ENCODE measurements around the gene EME2.

DNA sequence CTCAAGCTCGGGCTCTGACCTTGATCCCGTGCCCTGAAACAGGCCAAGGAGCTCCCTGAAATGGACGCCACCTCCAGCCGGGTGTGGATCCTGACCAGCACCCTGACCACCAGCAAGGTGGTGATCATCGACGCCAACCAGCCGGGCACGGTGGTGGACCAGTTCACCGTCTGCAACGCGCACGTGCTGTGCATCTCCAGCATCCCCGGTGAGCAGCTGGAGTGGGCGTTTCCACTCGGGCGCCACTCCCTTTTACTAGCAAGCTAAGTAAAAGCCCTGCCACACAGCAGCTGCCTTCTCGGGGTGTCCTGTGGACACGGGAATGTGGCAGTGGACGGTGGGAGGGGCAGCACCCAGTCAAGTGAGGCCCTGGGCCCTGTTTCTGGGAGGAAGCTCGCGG, 7.6 kb upstream of the EME2 start:
- TF ChIP-seq, protein P1, sequence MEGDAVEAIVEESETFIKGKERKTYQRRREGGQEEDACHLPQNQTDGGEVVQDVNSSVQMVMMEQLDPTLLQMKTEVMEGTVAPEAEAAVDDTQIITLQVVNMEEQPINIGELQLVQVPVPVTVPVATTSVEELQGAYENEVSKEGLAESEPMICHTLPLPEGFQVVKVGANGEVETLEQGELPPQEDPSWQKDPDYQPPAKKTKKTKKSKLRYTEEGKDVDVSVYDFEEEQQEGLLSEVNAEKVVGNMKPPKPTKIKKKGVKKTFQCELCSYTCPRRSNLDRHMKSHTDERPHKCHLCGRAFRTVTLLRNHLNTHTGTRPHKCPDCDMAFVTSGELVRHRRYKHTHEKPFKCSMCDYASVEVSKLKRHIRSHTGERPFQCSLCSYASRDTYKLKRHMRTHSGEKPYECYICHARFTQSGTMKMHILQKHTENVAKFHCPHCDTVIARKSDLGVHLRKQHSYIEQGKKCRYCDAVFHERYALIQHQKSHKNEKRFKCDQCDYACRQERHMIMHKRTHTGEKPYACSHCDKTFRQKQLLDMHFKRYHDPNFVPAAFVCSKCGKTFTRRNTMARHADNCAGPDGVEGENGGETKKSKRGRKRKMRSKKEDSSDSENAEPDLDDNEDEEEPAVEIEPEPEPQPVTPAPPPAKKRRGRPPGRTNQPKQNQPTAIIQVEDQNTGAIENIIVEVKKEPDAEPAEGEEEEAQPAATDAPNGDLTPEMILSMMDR (IDR thresholded peaks at IDR 0.05; ENCODE audit: low read depth, low read length), result no peak
- TF ChIP-seq EZH2phosphoT487 (IDR thresholded peaks at IDR 0.05; ENCODE audit: low read depth), result no peak
